Calu3 (cell line): ENCODE data around the gene PNPLA7. TPM values are rescaled to one million over a fixed set of nuclear protein-coding genes. Genes with fewer than 3 reads are reported as not detected.
"Not testable (repeated sequence)": the region's sequence is repeated elsewhere in the genome, so short reads cannot be mapped to it uniquely, and the experiment has no call there.

Source experiments
- BruUV-seq: library from RNA; stranded (reverse); fragments of 400-500 nt; replicated peaks from 2 replicates; lab custom pipeline; 2021; lab: Mats Ljungman, UMichigan
- CTCF ChIA-PET: fragments of 300-600 bp; sonication (Branson Sonifier 250); formaldehyde crosslinking; loops from one replicate; lab custom pipeline; 2022; ENCODE audit warnings: antibody characterized with exemption; lab: Charles Lee
- DNase-seq: peaks from one replicate; pipeline ENCODE4 v3.0.0; 2022
- H3K27ac Mint-ChIP-seq: one replicate; pipeline ENCODE4 v1.8.0; 2022; ENCODE audit warnings: mixed read lengths; ENCODE audit not compliant: unreplicated experiment
- H3K27me3 Mint-ChIP-seq: one replicate; pipeline ENCODE4 v1.8.0; 2022; ENCODE audit warnings: mixed read lengths; ENCODE audit not compliant: unreplicated experiment
- H3K36me3 Mint-ChIP-seq: one replicate; pipeline ENCODE4 v1.8.0; 2022; ENCODE audit warnings: mild to moderate bottlenecking, moderate library complexity, mixed read lengths; ENCODE audit not compliant: insufficient read depth, unreplicated experiment
- H3K4me1 Mint-ChIP-seq: one replicate; pipeline ENCODE4 v1.8.0; 2022; ENCODE audit warnings: mild to moderate bottlenecking, low read depth, mixed read lengths; ENCODE audit not compliant: unreplicated experiment
- H3K4me3 Mint-ChIP-seq: one replicate; pipeline ENCODE4 v1.8.0; 2022; ENCODE audit warnings: mild to moderate bottlenecking, low read depth, moderate library complexity, mixed read lengths; ENCODE audit not compliant: unreplicated experiment
- H3K9me3 Mint-ChIP-seq: one replicate; pipeline ENCODE4 v1.8.0; 2022; ENCODE audit warnings: low read depth, mixed read lengths; ENCODE audit not compliant: unreplicated experiment
- intact Hi-C: fragments of 100-400 bp; cut with micrococcal nuclease; formaldehyde crosslinking; loops from one replicate; pipeline ENCODE4 v1.10.0; 2022; ENCODE audit not compliant: unreplicated experiment
- total RNA-seq: library from RNA; stranded (reverse); gene quantifications from 2 replicates; pipeline ENCODE4 v1.2.3, GENCODE V29; 2022
- TF ChIP-seq, protein P1 (sequence below): fragments of 200-600 bp; IDR thresholded peaks from one replicate; pipeline ENCODE4 v1.8.0; 2022; ENCODE audit warnings: antibody characterized with exemption; ENCODE audit not compliant: unreplicated experiment

PNPLA7 gene
- total RNA-seq, 1 experiment from 2014 or later = 1.8 TPM

DNA sequence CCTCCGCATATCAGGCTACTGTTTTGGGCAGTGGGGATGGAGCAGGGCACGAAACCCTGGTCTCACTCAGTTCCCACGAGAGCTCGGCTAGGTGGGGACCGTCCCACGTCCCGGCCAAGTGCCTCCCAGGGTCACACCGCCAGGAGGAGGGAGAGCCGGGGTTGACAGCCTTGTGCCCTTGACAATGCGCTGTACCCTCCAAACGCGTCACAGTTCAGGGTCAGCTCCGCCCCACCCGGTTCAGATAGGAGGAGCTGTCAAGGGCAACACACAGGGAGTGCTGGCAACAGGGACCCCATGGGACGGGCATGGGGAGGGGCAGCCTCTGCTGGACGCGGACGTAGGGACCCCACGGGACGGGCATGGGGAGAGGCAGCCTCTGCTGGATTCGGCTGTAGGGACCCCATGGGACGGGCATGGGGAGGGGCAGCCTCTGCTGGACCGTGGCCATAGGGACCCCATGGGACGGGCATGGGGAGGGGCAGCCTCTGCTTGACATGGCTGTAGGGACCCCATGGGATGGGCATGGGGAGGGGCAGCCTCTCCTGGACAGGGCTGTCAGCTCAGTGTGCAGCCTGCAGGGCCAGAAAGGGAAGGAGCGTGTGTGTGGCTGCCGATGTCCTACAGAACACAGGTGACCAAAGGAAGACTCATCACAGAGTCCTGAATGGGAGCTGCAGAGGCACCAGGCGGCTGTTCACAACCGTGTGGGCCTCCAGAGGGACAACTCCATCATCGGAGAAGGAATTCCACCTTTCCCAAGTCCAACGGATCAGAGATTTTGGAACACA is 29.4 kb downstream of the PNPLA7 start:
- DNase-seq = no peak
- H3K36me3 Mint-ChIP-seq = peaks cover 9% of the 10 kb centered on the region
- H3K27ac Mint-ChIP-seq = no peak overlapping the region
- intact Hi-C loops = no loop called here
- H3K4me1 Mint-ChIP-seq = peaks cover 10% of the 10 kb centered on the region
- no peak overlapping the region for H3K4me3 Mint-ChIP-seq
- CTCF ChIA-PET = interaction anchor here (0.6 kb wide), 1 partner anchor 230 kb away, joined by 4 read pairs; no protein-coding TSS in a partner anchor
- BruUV-seq = no TSS peak
- no peaks in the 10 kb centered on the region for H3K9me3 Mint-ChIP-seq
- H3K27me3 Mint-ChIP-seq = no peaks in the 10 kb centered on the region
- TF ChIP-seq, protein P1, sequence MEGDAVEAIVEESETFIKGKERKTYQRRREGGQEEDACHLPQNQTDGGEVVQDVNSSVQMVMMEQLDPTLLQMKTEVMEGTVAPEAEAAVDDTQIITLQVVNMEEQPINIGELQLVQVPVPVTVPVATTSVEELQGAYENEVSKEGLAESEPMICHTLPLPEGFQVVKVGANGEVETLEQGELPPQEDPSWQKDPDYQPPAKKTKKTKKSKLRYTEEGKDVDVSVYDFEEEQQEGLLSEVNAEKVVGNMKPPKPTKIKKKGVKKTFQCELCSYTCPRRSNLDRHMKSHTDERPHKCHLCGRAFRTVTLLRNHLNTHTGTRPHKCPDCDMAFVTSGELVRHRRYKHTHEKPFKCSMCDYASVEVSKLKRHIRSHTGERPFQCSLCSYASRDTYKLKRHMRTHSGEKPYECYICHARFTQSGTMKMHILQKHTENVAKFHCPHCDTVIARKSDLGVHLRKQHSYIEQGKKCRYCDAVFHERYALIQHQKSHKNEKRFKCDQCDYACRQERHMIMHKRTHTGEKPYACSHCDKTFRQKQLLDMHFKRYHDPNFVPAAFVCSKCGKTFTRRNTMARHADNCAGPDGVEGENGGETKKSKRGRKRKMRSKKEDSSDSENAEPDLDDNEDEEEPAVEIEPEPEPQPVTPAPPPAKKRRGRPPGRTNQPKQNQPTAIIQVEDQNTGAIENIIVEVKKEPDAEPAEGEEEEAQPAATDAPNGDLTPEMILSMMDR = no peak

DNA sequence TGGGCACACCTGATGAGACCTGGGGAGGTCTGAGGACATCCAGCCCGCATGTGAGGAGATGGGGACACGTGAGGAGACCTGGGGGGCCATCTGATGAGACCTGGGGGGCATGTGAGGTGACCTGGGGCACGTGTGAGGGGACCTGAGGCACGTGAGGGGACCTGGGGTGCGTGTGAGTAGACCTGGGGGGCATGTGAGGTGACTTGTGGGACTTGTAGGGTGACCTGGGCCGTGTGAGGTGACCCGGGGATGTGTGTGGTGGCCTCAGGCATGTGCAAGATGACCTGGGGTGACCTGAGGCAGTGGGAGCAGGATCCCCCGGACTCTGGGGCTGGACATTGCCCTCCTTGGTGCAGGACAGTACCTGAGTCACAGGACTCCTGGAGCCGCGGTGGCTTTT is 30.6 kb downstream of the PNPLA7 start:
- TF ChIP-seq, protein P1 = no peak
- Mint-ChIP-seq H3K27me3 (no peaks in the 10 kb centered on the region), H3K4me3 (no peak overlapping the region), H3K9me3 (no peaks in the 10 kb centered on the region), H3K36me3 (no peaks in the 10 kb centered on the region), H3K27ac (no peak overlapping the region), H3K4me1 (no peaks in the 10 kb centered on the region)
- intact Hi-C loops = no loop called here
- no peak for DNase-seq
- CTCF ChIA-PET = no interaction called here
- BruUV-seq = no TSS peak

DNA sequence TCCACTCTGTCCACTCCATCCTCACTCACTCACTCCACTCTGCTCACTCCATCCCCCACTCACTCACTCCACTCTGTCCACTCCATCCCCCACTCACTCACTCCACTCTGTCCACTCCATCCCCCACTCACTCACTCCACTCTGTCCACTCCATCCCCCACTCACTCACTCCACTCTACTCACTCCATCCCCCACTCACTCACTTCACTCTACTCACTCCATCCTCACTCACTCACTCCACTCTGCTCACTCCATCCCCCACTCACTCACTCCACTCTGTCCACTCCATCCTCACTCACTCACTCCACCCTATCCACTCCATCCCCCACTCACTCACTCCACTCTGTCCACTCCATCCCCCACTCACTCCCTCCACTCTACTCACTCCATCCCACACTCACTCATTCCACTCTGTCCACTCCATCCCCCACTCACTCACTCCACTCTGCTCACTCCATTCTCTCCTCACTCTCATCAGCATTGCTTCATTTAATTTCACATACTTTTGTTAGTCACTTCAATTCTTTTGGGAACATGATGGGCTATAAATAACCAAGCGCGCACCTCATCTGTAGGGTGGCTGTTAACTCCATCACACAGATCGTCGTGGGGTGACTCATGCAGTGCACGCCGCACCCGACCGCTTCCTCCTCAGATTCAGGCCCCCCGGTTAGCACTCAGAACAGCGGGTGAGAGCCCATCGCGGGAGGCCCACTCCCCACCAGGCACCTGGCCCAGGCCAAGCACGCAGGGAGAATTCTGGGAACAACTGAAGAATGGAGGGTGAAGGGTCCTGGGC is 31.3 kb downstream of the PNPLA7 start:
- intact Hi-C loops, BruUV-seq, H3K27me3 Mint-ChIP-seq, CTCF ChIA-PET, H3K9me3 Mint-ChIP-seq, H3K27ac Mint-ChIP-seq, H3K4me3 Mint-ChIP-seq, H3K36me3 Mint-ChIP-seq, DNase-seq, H3K4me1 Mint-ChIP-seq: not testable (repeated sequence)

DNA sequence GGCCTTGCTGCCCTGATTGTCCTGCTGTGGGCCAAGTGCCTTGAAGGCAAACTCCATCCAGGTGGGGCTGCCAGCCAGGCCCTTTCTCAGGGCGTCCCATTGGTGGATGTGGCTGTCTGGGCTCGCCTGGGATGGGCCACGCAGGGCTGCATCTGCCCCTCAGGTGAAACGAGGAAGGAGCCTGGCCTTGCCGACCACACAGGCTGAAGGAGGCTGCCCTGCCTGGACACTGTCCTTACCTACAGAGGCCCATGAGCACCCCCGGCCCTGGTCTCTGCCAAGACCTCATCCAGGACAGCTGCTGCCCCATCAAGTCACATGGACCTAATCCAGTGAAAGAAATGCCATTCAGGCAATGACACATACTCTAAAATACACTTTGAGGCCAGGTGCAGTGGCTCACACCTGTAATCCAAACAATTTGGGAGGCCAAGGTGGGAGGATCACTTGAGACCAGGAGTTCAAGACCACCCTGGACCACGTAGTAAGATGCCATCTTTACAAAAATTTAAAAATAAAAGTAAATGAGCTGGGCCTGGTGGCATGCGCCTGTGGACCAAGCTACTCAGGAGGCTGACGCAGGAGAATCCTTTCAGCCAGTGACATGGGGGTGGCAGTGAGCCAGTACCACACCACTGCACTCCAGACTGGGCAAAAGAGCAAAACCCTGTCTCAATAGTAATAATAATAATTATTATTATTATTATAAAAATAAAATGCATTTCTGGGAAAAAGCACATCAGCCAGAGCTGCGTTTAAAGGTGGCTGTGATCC is 33.9 kb downstream of the PNPLA7 start:
- BruUV-seq = no TSS peak
- no peak overlapping the region for H3K27ac Mint-ChIP-seq
- CTCF ChIA-PET = no interaction called here
- H3K27me3 Mint-ChIP-seq = no peaks in the 10 kb centered on the region
- intact Hi-C loops = no loop called here
- H3K4me1 Mint-ChIP-seq = peaks cover 17% of the 10 kb centered on the region
- H3K36me3 Mint-ChIP-seq = peaks cover 6% of the 10 kb centered on the region
- TF ChIP-seq, protein P1 = no peak
- H3K9me3 Mint-ChIP-seq = no peaks in the 10 kb centered on the region
- no peak for DNase-seq
- H3K4me3 Mint-ChIP-seq = no peak overlapping the region
